Hepatocyte (in vitro differentiated cells): ENCODE measurements around the gene DGCR6L.
"Not testable (repeated sequence)": the region's sequence is repeated elsewhere in the genome, so short reads cannot be mapped to it uniquely, and the experiment has no call there.

ENCODE experiments used
- CTCF ChIP-seq: fragments of 200-600 bp; sonication (generic); IDR thresholded peaks from 2 replicates; pipeline ENCODE4 v1.5.1; 2016; ENCODE audit warnings: antibody characterized with exemption, mild to moderate bottlenecking; ENCODE audit not compliant: poor library complexity
- EZH2 ChIP-seq: fragments of 200-600 bp; sonication (generic); IDR thresholded peaks from 2 replicates; pipeline ENCODE4 v1.6.1; 2016; ENCODE audit warnings: antibody characterized with exemption, mild to moderate bottlenecking, borderline replicate concordance
- EZH2phosphoT487 ChIP-seq: fragments of 200-600 bp; sonication (generic); IDR thresholded peaks from one replicate; pipeline ENCODE4 v1.6.1; 2018; ENCODE audit warnings: antibody characterized with exemption, mild to moderate bottlenecking, low read depth, moderate library complexity; ENCODE audit not compliant: unreplicated experiment, severe bottlenecking

GRCh38 chr22:20325996-20326395 lies 6.1 kb upstream of the DGCR6L start:
- not testable (repeated sequence) for TF ChIP-seq CTCF, EZH2phosphoT487, EZH2
